SK-N-SH (cell line): ENCODE results near the gene MLLT3. TPM values are rescaled to one million over a fixed set of nuclear protein-coding genes. Genes with fewer than 3 reads are reported as not detected.

ENCODE experiments used
- CTCF ChIA-PET: fragments of 300-600, 350-600 bp; formaldehyde crosslinking; extraction: SDS; loops from one replicate; lab custom pipeline; 2021; lab: Yijun Ruan, JAX
- POLR2A ChIA-PET: fragments of 350-600 bp; sonication (Branson Sonifier 250); formaldehyde crosslinking; extraction: SDS; loops from one replicate; lab custom pipeline; 2020; ENCODE audit warnings: antibody characterized with exemption, inconsistent platforms; lab: Yijun Ruan, JAX
- DNase-seq: peaks from one replicate; pipeline ENCODE4 v3.0.0; 2012
- H2AFZ ChIP-seq: fragments of 200-600 bp; sonication (generic); 2 replicates; pipeline ENCODE4 v1.8.1; 2016; ENCODE audit warnings: antibody characterized with exemption, mild to moderate bottlenecking, low read depth
- H3F3A ChIP-seq: fragments of 200-600 bp; sonication (generic); replicated peaks from 2 replicates; pipeline ENCODE3; 2016; ENCODE audit warnings: antibody characterized with exemption, mild to moderate bottlenecking; ENCODE audit not compliant: insufficient read depth
- H3K27ac ChIP-seq, 2 experiments: fragments of 200-500 bp in 1 of 2; fragments of 200-600 bp in 1 of 2; sonication (Bioruptor generic) in 1 of 2; sonication (generic), shearing (Covaris generic) in 1 of 2; 2 replicates each; pipeline versions ENCODE4 v1.5.1 to v1.6.1; 2014 to 2016; ENCODE audit warnings: low read depth in 2 of 2, inconsistent platforms in 1 of 2, low read length in 1 of 2, mild to moderate bottlenecking in 1 of 2, mixed read lengths in 1 of 2
- H3K27me3 ChIP-seq: fragments of 200-600 bp; sonication (generic), shearing (Covaris generic); 2 replicates; pipeline ENCODE4 v1.6.1; 2016; ENCODE audit warnings: mixed run types; ENCODE audit not compliant: insufficient read depth
- H3K36me3 ChIP-seq, 2 experiments: fragments of 200-500 bp in 1 of 2; fragments of 200-600 bp in 1 of 2; sonication (Bioruptor generic) in 1 of 2; sonication (generic) in 1 of 2; replicated peaks in 1 of 2; 2 replicates each; pipeline versions ENCODE3 to v1.5.1; 2014 to 2016; ENCODE audit warnings: low read length in 1 of 2, mild to moderate bottlenecking in 1 of 2; ENCODE audit not compliant: insufficient read depth in 2 of 2, control insufficient read depth in 1 of 2
- H3K4me1 ChIP-seq, 2 experiments: fragments of 200-500 bp in 1 of 2; fragments of 200-600 bp in 1 of 2; sonication (Bioruptor generic) in 1 of 2; sonication (generic), shearing (Covaris generic) in 1 of 2; 2 replicates each; pipeline versions ENCODE4 v1.5.1 to v1.6.1; 2014 to 2016; ENCODE audit warnings: low read depth in 1 of 2, low read length in 1 of 2, mixed run types in 1 of 2; ENCODE audit not compliant: insufficient read depth in 2 of 2, control insufficient read depth in 1 of 2
- H3K4me2 ChIP-seq: fragments of 200-600 bp; sonication (generic), shearing (Covaris generic); 2 replicates; pipeline ENCODE4 v1.6.1; 2017; ENCODE audit warnings: mixed run types
- H3K4me3 ChIP-seq, 2 experiments: fragments of 200-500 bp in 1 of 2; fragments of 200-600 bp in 1 of 2; sonication (Bioruptor generic) in 1 of 2; sonication (generic), shearing (Covaris generic) in 1 of 2; 2 replicates each; pipeline versions ENCODE4 v1.5.1 to v1.8.1; 2014 to 2016; ENCODE audit warnings: low read depth in 2 of 2, inconsistent platforms in 1 of 2, low read length in 1 of 2, mild to moderate bottlenecking in 1 of 2, mixed read lengths in 1 of 2, moderate library complexity in 1 of 2
- H3K79me2 ChIP-seq: fragments of 200-600 bp; sonication (generic); 2 replicates; pipeline ENCODE4 v1.8.1; 2017; ENCODE audit warnings: mild to moderate bottlenecking; ENCODE audit not compliant: insufficient read depth
- H3K9ac ChIP-seq: fragments of 200-600 bp; sonication (generic); 2 replicates; pipeline ENCODE4 v1.6.1; 2017; ENCODE audit warnings: mixed run types
- H3K9me2 ChIP-seq: fragments of 200-600 bp; sonication (generic); 2 replicates; pipeline ENCODE4 v1.6.1; 2017; ENCODE audit warnings: mixed run types
- H3K9me3 ChIP-seq: fragments of 200-600 bp; sonication (generic); 2 replicates; pipeline ENCODE4 v1.6.1; 2017; ENCODE audit warnings: mixed run types, mild to moderate bottlenecking, moderate library complexity
- H4K20me1 ChIP-seq: fragments of 200-600 bp; sonication (generic); 2 replicates; pipeline ENCODE4 v1.6.1; 2017; ENCODE audit warnings: mild to moderate bottlenecking, mixed run types; ENCODE audit not compliant: insufficient read depth
- CHD2 ChIP-seq: fragments of 150-350 bp; IDR thresholded peaks from 2 replicates; pipeline ENCODE4 v1.6.1; 2018; ENCODE audit warnings: low read length; ENCODE audit not compliant: partially characterized antibody
- EP300 ChIP-seq, 2 experiments: IDR thresholded peaks; 2 replicates each; pipeline versions ENCODE4 v1.4.0 to v1.6.1; 2012; ENCODE audit warnings: borderline replicate concordance in 1 of 2, low read depth in 1 of 2, low read length in 1 of 2
- FOSL2 ChIP-seq: IDR thresholded peaks from 2 replicates; pipeline ENCODE4 v1.4.0; 2012; ENCODE audit warnings: low read depth, mild to moderate bottlenecking, moderate library complexity, borderline replicate concordance
- GATA2 ChIP-seq: sonication (generic); formaldehyde crosslinking; IDR thresholded peaks from 2 replicates; pipeline ENCODE4 v1.5.0; 2020; ENCODE audit warnings: mild to moderate bottlenecking, missing genetic modification reagents
- IRF3 ChIP-seq: fragments of 150-350 bp; IDR thresholded peaks from 2 replicates; pipeline ENCODE4 v1.6.1; 2016; ENCODE audit warnings: mild to moderate bottlenecking, low read depth, low read length
- MEF2A ChIP-seq: IDR thresholded peaks from 2 replicates; pipeline ENCODE4 v1.4.0; 2012; ENCODE audit warnings: low read depth, borderline replicate concordance
- NRF1 ChIP-seq: IDR thresholded peaks from 2 replicates; pipeline ENCODE4 v1.6.1; 2012; ENCODE audit warnings: low read depth, mild to moderate bottlenecking, low read length
- PBX3 ChIP-seq: IDR thresholded peaks from 2 replicates; pipeline ENCODE4; 2012
- POLR2AphosphoS5 ChIP-seq: IDR thresholded peaks from 2 replicates; pipeline ENCODE4 v1.6.1; 2012; ENCODE audit warnings: low read depth, low read length
- RCOR1 ChIP-seq: fragments of 150-350 bp; IDR thresholded peaks from 2 replicates; pipeline ENCODE4 v1.6.1; 2017; ENCODE audit warnings: antibody characterized with exemption, low read length
- RFX5 ChIP-seq: IDR thresholded peaks from 2 replicates; pipeline ENCODE4 v1.6.1; 2012; ENCODE audit warnings: mild to moderate bottlenecking, improper control_type of control experiment, low read length
- RXRA ChIP-seq: IDR thresholded peaks from 2 replicates; pipeline ENCODE4 v1.4.0; 2012; ENCODE audit warnings: low read depth, mild to moderate bottlenecking, borderline replicate concordance
- SIN3A ChIP-seq: IDR thresholded peaks from 2 replicates; pipeline ENCODE4 v1.6.1; 2012; ENCODE audit warnings: low read depth, mild to moderate bottlenecking, low read length, moderate library complexity, borderline replicate concordance
- USF1 ChIP-seq: IDR thresholded peaks from 2 replicates; pipeline ENCODE4 v1.4.0; 2012; ENCODE audit warnings: low read depth, borderline replicate concordance
- USF2 ChIP-seq: fragments of 150-350 bp; IDR thresholded peaks from 2 replicates; pipeline ENCODE4 v1.6.1; 2017; ENCODE audit warnings: antibody characterized with exemption, low read length, low read depth, borderline replicate concordance
- ZBTB33 ChIP-seq: IDR thresholded peaks from 2 replicates; pipeline ENCODE4 v1.4.0; 2012; ENCODE audit warnings: low read depth, borderline replicate concordance
- WGBS: methylation state at CpG from one replicate; pipeline ENCODE4 v1.1.6; 2017; ENCODE audit warnings: low lambda C conversion rate; 5-methylcytosine and 5-hydroxymethylcytosine counted together
- polyA plus RNA-seq, 3 experiments: library from polyadenylated mRNA; depleted of rRNA; stranded (reverse); fragments of >200 nt; gene quantifications; 2 replicates each; pipeline ENCODE4 v1.2.3, GENCODE V29; 2012

The MLLT3 gene
- polyA plus RNA-seq, 1 of the 3 experiments (the other 2 are of a cell fraction), result 3.9 TPM

GRCh38 chr9:20650750-20651299 lies 28.5 kb upstream of the MLLT3 start:
- no peak for DNase-seq
- Histone ChIP-seq H3K27ac (no peak overlapping the region), H3K9me2 (no peaks in the 10 kb centered on the region; the same call in 1 of the 2 replicates), H3K9ac (no peak overlapping the region), H3K9me3 (peaks cover 4% of the 10 kb centered on the region; the same call in 1 of the 2 replicates), H4K20me1 (no peaks in the 10 kb centered on the region), H3K4me3 (no peak overlapping the region), H3K79me2 (no peaks in the 10 kb centered on the region), H3K27me3 (no peaks in the 10 kb centered on the region), H3K4me1 (no peaks in the 10 kb centered on the region; a peak in 2 of 4 replicates), H3F3A (no peaks in the 10 kb centered on the region), H2AFZ (no peak overlapping the region), H3K4me2 (no peak overlapping the region), H3K36me3 (no peaks in the 10 kb centered on the region)
- ChIA-PET POLR2A (no interaction called here), CTCF (interaction anchor here (1.4 to 1.6 kb wide), 3 partner anchors 23 to 26 kb away, joined by 3 to 6 read pairs (median 3); no protein-coding TSS in a partner anchor)
- 66% methylated on average over 4 of the region's 4 CpGs for WGBS
- TF ChIP-seq USF1 (no peak), FOSL2 (no peak), PBX3 (no peak), RCOR1 (no peak), IRF3 (no peak), ZBTB33 (no peak)

- no peaks in the 10 kb centered on the region; a peak in 2 of 4 replicates for H3K4me1 ChIP-seq
- no peaks in the 10 kb centered on the region for H3K36me3 ChIP-seq
- no peaks in the 10 kb centered on the region for H3F3A ChIP-seq
- no peak overlapping the region for H3K27ac ChIP-seq
- H3K4me2 ChIP-seq, result no peak overlapping the region
- CTCF ChIA-PET, result interaction anchor here (1.4 to 1.6 kb wide), 2 partner anchors 23 to 26 kb away, joined by 3 read pairs; no protein-coding TSS in a partner anchor
- no peak overlapping the region for H3K9ac ChIP-seq
- POLR2A ChIA-PET, result no interaction called here
- no peak overlapping the region for H2AFZ ChIP-seq
- no peaks in the 10 kb centered on the region for H3K79me2 ChIP-seq
- WGBS, result 85% methylated on average over 4 of the region's 4 CpGs
- H4K20me1 ChIP-seq, result no peaks in the 10 kb centered on the region
- DNase-seq, result no peak
- H3K27me3 ChIP-seq, result no peaks in the 10 kb centered on the region
- H3K4me3 ChIP-seq, result no peak overlapping the region
- no peaks in the 10 kb centered on the region; the same call in 1 of the 2 replicates for H3K9me2 ChIP-seq
- peaks cover 4% of the 10 kb centered on the region; the same call in 1 of the 2 replicates for H3K9me3 ChIP-seq
- no peak for TF ChIP-seq CHD2
- TF ChIP-seq USF1, result no peak
- TF ChIP-seq ZBTB33, result no peak
- no peak for TF ChIP-seq USF2
- no peak for TF ChIP-seq EP300 (IDR thresholded peaks at IDR 0.05; ENCODE audit: borderline replicate concordance in 1 of 2, low read depth in 1 of 2, low read length in 1 of 2)
- TF ChIP-seq POLR2AphosphoS5, result no peak
- no peak for TF ChIP-seq RFX5
- no peak for TF ChIP-seq FOSL2
- TF ChIP-seq GATA2 (CRISPR knock-in tag), result no peak
- no peak for TF ChIP-seq NRF1
- no peak for TF ChIP-seq RXRA
- TF ChIP-seq MEF2A, result no peak
- no peak for TF ChIP-seq SIN3A
Observed at GRCh38 chr9:20650313-20650712, 28.0 kb upstream of the MLLT3 start.
